Midbrain (tissue), 1 donor: ENCODE results near the gene CCDC121.

Experiments used
- DNase-seq: peaks from one replicate; lab custom pipeline; 2025; lab: John Stamatoyannopoulos, UW

CCDC121 gene

GRCh38 chr2:27582129-27582694, 46.6 kb downstream of the CCDC121 start:
- DNase-seq = no peak

- DNase-seq = no peak
Measured at GRCh38 chr2:27581417-27582128, 47.2 kb downstream of the CCDC121 start.
